Activated CD4-positive, alpha-beta T cell treated with anti-CD3 and anti-CD28 coated beads, Interleukin-2, amount 50 U/mL, for 16 hours (primary cell): ENCODE data around the gene CFB.
"Not testable (repeated sequence)": the region's sequence is repeated elsewhere in the genome, so short reads cannot be mapped to it uniquely, and the experiment has no call there.

Source experiments
- DNase-seq: peaks from one replicate; pipeline ENCODE4 v3.0.0-alpha.2; 2020

CFB gene

GRCh38 chr6:31971993-31972708 lies 26.3 kb downstream of the CFB start, which contains the start of gene DXO:
DXO (minus strand) TSS chr6:31972138; CDS start chr6:31971675, 463 bp downstream.
- peak; percentile 98 for DNase-seq

- DNase-seq, result peak; percentile 26
Measured at GRCh38 chr6:31972709-31973350, 26.9 kb downstream of the CFB start.

- DNase-seq, result not testable (repeated sequence)
Measured at GRCh38 chr6:31976065-31976464, 30.2 kb downstream of the CFB start.

GRCh38 chr6:31977816-31978431 lies 32.0 kb downstream of the CFB start:
- DNase-seq, result no peak

GRCh38 chr6:31978831-31979230 lies 32.9 kb downstream of the CFB start:
- DNase-seq, result no peak

- DNase-seq, result no peak
Measured at GRCh38 chr6:31979238-31979898, 33.5 kb downstream of the CFB start.

- not testable (repeated sequence) for DNase-seq
Measured at GRCh38 chr6:31980195-31980876, 34.4 kb downstream of the CFB start.

GRCh38 chr6:31980998-31981397 lies 35.1 kb downstream of the CFB start:
- DNase-seq, result not testable (repeated sequence)

GRCh38 chr6:31981744-31982143 lies 35.8 kb downstream of the CFB start, which contains the start of gene C4A:
C4A (plus strand) TSS chr6:31982057; CDS start chr6:31982108, 51 bp downstream.
- not testable (repeated sequence) for DNase-seq

GRCh38 chr6:31989363-31989762 lies 43.5 kb downstream of the CFB start:
- not testable (repeated sequence) for DNase-seq

GRCh38 chr6:31994421-31994820 lies 48.5 kb downstream of the CFB start:
- DNase-seq, result not testable (repeated sequence)

- not testable (repeated sequence) for DNase-seq
Measured at GRCh38 chr6:31996385-31996784, 50.5 kb downstream of the CFB start.
